Esophagus muscularis mucosa (tissue), 3 donors: ENCODE results near the gene HOPX.

Source experiments
- CTCF ChIP-seq, 3 experiments: fragments of 200-600 bp in 2 of 3; fragments of 450-650 bp in 1 of 3; sonication (generic) in 2 of 3; IDR thresholded peaks; one replicate each; pipeline ENCODE4 v1.5.1; 2017 to 2019; ENCODE audit warnings: antibody characterized with exemption in 3 of 3, mild to moderate bottlenecking in 2 of 3, moderate library complexity in 1 of 3
- POLR2A ChIP-seq: fragments of 450-650 bp; IDR thresholded peaks from one replicate; pipeline ENCODE4 v1.6.1; 2017; ENCODE audit warnings: antibody characterized with exemption, moderate library complexity, mild to moderate bottlenecking, low read depth
- POLR2AphosphoS5 ChIP-seq, 2 donors: sonication (generic); formaldehyde crosslinking; IDR thresholded peaks; one replicate each; pipeline ENCODE4 v1.6.1; 2017; ENCODE audit warnings: antibody characterized with exemption in 2 of 2

- no peak for TF ChIP-seq CTCF (IDR thresholded peaks at IDR 0.05)
- TF ChIP-seq POLR2A = no peak
- TF ChIP-seq POLR2AphosphoS5 (IDR thresholded peaks at IDR 0.05) = no peak
Measured at GRCh38 chr4:56696056-56696455, 15.0 kb upstream of the HOPX start.
